NCI-H2196 treated with DMSO at 0.1 percent for 48 hours (cell line): ENCODE measurements around the gene NABP2.
"Not testable (repeated sequence)": the region's sequence is repeated elsewhere in the genome, so short reads cannot be mapped to it uniquely, and the experiment has no call there.

Source experiments
- DNase-seq: peaks from one replicate; lab custom pipeline; 2025; ENCODE audit not compliant: unreplicated experiment; lab: John Stamatoyannopoulos, UW

Gene NABP2

DNA sequence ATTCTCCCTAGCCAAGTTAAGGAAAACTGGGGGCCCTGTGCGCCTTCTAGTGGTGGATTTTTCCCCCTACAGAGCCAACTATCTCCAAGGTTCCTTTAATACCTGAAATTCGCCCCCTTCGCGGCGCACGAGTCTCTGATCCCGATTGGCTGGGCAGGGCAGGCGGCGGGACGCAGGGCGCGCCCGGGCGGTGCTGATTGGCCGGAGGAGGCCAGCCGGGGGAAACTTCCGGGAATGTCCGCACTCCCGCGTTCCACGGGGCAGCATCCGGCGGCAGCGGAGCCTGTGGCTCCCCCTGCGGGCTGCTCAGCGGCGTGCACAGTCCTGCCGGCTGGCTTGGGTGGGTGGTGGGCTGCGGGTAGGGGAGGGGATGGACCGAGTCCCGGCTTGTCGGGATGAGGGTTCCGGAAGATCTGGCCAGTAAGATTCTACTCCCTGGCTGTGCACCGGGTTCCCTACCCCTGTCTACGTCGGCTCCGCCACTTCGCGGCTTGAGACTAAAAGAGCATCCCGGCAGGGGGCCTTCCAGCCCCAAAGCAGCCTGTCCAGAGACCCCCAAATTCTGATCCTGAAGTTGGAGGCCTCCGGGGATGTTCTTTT, at the start of gene NABP2:
NABP2 (plus strand) TSS at position 241 of the 600 bp plus-strand sequence. CDS start 515 bp downstream, outside the sequence.
- peak; percentile 95 for DNase-seq

DNA sequence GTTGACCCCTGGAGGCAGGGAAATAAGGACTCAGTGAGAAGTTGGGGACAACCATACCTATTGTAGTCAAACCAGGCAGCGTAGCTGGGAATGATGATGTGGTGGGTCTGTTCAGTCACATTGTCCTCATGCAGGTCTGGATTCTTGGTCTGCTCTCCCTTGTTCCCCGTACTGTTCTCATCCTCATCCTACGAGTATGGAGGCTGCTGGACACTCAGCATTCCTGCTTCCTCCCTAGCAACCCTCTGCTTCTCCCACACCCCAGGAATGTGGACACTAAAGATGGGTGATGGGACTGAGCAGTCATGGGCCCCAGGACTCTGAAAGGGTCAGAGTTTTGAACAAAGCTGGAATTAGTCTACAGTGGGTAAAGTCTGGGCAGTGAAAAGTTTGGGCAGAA, 45.8 kb upstream of the NABP2 start:
- DNase-seq, result no peak

DNA sequence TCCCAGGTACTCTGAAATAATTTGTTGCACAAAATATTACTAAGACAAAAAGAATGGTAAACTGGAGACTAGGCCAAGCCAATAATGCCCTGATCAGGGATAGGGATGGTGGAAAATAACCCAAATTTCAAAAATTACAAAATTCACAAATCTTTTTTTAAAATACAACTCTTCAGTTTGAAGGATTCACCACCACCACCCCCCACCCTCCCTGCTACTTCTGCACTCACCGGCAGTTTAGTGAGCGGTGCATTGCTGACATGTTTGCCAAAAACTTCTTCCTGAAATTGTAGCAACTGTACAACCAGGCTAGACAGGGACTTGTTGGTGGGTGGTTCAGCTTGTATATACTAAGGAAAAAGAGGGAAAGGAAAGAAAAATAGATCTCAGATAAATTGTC, 37.2 kb upstream of the NABP2 start:
- no peak for DNase-seq

DNA sequence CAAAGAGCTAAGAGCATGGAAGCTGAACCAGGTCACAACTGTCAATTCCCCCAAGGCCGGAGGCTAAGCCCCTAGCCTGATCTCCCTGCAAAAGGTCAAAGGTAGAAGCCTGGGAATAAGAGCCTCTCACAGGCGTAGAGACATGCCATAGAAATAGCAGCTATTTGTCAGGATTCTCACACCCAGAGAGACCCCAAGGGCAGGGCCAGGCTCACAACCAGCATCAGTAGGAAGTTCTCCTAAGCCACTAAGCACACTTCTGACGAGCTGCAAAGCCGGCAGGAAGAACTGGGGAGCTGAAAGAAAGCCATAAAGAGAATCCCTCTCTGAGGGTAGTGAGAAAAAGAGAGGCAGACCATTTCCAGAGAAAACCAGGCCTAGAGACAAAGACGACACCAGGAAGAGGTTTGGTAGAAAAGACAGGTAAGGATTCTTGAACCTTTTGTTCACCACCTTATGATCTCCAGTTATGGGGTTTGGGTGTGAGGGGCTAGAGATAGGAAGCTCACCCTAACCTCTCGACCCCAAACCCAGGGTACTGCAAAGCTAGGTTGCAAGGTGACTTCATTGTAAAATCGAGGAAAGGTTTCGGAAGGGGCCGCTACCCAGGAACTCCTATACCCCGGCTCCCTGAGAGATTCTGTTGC, 35.9 kb upstream of the NABP2 start:
- DNase-seq, result no peak

DNA sequence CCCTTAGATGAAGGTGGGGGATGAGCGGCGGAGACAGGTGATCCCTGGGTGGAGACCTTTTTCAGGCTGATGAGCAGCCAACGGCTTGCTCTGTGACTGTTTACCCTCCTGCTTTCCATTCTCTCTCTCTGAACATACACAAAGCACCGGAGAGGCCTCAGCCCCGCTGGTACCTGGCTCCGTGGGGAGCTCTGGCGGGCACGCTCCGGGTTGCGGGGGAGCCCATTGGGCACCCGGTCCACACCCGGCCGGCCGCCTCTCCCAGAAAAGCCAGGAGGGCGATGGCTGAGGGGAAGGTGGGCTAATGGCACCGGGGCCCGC, 35.4 kb upstream of the NABP2 start:
- no peak for DNase-seq

DNA sequence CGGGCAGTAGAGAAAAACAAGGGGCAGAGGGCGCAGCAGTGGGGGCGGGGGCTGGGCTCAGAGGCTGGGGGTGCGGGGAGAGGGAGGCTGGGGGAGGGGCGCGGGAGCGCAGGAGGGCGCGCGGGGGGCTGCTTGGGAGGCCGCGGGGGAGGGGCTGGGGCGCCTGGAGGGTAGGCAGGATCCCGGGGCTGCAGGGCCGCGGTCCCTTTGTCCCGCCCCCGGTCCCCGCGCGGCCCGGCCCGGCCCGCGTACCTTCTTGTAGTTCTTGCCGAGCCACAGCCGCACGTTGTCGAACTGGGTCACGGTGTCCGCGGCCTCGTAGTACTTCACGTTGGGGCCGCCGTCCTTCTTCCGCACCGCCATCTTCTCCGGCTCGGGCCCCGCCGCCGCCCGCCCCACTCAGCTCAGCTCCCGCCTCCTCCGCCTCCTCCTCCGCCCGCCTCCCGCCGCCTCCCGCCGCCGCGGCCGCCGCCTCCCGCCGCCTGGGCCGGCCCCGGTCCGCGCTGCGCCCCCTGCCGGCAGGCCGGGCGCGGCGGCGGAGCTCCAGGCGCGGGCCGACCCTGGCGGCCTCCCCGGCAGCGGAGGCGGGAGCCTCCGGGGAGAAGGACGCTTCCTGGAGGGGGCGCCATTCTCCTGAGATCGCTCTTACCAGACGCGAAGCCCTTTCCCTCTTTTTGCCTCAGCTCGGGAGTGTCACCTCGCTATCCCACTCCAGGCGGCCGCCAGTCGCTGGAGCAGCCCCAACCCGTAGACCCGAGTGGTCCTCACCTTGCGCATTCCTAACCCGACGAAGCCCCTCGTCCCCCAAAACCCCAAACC, 34.8 kb upstream of the NABP2 start, which contains the start of gene SMARCC2:
SMARCC2 (minus strand) TSS at position 385 of the 819 bp plus-strand sequence; CDS start at position 363, 22 bp downstream.
- peak; percentile 73 for DNase-seq

DNA sequence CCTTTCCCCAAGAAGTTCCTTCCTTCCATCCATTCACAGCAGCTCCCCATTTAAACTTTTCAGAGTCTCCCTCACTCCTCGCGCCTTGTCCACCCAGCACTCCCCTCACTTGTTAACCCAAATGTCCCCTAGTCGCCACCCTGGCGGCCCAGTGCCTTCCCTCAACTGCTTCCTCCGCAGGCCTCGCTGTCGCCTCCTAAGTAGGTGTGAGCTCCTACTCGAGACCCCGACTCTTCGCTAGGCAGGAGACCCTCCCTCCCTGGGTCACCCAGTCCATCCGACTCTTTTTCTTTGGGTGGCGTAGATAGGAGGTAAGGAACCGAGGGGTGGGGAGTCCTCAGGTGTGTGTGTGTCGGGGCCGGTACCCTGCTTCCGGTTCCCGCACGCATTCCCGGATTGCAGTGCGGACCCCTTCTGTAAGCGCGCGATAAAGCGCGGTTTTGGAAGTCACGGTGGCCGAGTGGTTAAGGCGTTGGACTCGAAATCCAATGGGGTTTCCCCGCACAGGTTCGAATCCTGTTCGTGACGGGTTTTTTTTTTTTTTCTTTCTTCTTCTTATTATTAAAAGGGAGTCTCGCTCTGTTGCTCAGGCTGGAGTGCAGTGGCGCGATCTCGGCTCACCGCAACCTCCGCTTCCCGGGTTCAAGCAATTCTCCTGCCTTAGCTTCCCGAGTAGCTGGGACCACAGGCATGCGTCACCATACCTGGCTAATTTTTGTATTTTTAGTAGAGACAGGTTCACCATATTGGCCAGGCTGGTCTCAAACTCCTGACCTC, 34.0 kb upstream of the NABP2 start:
- DNase-seq, result peak; percentile 54

DNA sequence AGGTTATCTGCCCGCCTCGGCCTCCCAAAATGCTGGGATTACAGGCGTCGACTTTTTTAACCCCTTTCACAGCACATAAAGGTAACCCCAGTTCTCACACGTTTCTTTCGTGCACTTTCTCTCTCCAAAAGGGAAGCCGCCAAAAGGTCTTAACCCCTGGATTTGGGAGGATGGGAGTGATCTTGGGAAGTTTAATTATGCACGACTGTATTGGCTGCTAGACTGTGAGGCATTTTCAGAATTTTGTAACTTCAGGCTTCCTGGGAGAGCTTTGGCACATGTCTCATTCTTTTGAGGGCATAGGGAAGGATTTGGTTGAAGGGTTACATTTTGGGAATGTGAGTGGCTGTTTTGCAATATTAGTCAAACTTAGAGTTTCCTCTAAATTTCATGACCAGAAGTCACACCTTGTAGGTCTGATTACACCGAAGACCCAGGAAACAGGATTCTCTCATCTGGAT, 33.4 kb upstream of the NABP2 start:
- no peak for DNase-seq

DNA sequence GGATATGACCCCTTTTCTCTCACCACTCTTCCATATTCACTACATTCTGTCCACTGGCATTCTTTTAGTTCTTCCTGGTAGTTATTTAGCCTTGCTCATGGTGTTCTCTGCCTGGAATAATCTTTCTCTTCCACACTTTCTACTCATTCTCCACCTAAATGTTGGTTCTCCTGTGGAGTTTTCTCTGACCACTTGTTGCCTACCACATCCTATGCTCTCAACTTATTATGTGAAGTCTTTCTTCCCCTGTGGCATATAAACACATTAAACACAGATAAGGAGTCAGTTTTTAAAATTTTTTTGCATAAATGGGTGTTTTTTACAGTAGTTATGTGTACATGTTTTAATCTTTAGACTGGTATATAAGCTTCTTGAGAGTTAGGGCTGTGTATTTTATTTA, 31.6 kb upstream of the NABP2 start:
- no peak for DNase-seq

DNA sequence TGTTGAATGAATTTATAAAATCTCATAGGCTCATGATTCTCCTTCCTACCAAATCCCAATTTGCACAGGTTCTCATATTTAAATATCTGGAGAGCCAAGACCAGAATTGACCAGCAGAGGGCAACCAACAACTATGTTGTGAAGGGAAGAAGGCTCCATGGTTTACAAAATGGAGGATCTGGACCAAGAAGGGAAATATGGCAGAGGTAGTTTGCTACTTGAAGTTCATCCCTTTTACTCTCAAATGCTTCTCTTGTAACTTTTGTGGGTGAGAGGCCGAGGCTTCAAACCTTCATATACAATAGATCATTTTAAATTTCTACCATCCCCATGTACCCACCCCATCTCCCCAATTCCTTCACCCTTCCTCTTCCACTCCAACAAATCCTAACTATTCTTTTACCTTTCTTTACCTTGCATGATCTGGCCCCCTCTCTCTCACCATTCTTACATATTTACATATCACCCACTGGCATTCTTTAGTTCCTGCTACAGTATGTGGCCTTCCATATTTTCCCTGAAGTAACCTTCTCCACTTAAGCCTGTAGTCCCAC, 31.0 kb upstream of the NABP2 start:
- DNase-seq, result peak; percentile 67

DNA sequence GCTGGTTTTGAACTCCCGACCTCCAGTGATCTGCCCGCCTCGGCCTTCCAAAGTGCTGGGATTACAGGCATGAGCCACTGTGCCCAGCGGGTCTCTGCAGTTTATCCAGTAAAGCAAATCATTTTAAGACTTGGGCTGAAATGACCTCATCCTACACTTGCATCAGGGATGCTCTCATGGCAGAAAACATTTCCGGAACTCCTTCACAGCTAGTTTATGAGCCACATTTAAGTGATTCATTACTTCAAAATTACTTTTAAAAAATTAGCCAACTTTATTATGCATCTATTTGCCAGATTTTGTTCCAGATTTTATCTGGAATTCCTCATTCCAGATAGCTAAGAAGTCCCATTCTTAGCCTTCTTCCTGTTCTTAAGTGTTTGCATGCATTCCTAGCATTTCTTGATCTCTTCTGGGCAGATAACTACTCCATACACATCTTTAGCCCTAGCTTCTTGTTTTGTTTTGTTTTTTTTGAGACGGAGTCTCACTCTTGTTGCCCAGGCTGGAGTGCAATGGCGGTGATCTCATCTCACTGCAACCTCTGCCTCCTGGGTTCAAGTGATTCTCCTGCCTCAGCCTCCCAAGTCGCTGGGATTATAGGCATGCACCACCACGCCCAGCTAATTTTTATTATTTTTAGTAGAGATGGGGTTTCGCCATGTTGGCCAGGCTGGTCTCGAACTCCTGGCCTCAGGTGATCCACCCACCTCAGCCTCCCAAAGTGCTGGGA, 27.2 kb upstream of the NABP2 start:
- DNase-seq, result not testable (repeated sequence)

DNA sequence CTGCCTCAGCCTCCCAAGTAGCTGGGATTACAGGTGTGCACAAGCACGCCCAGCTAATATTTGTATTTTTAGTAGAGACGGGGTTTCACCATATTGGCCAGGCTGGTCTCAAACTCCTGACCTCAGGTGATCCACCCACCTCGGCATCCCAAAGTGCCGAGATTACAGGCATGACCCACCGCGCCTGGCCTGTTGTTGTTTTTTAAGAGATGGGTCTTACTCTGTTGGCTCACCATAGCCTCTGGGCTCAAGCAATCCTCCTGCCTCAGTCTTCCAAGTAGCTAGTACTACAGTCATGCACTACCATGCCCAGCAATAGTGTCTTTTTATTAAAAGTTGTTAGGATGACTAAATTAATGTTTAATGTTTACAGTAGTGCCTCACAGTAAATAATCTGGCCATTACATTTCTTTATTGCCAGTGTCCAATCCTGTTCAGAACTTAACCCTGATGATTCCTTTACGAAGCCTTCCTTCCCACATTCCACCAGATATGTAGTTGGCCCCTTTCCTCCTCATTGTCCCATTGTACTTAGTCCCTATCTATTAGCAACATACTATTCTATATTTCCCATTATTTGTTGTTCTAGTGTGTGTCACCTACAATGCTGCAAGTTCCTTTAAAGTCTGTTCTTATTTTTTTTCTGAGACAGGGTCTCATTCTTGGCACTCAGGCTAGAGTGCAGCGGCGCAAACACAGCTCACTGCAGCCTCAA, 26.1 kb upstream of the NABP2 start:
- no peak for DNase-seq

DNA sequence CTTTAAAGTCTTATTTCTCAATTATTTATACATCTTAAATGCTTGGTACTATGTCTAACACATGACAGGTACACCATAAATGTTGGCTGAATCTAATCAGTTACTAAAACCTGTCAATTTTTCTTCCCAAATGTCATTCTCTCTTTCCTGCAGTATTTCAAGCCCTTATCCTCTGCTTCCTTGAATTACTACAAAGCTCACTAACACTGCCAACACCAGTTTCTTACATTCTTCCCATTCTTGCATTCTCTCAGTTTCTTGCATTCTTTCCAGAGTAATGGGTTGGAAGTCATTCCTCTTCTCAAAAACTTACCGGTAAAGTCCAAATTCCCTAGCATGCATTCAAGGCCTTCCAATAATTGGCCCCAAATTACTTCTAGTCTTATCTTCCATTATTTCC, 25.3 kb upstream of the NABP2 start:
- DNase-seq, result no peak

DNA sequence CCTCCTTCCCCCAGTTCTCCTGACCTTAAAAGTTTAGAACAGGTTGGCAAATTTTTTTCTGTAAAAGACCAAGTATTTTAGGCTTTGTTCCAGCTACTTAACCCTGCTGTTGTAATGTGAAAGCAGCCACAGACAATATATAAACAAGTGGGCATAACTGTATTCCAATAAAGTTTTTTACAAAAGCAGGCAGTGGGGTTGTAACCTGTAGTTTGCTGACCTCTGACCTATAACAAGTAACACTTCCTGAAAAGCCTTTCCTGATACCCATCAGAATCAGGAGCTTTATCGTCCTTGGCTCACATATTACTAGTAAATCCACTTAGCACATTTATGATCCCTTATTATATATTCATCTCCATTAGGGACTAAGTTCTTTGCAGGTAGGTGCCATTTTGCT, 21.8 kb upstream of the NABP2 start:
- no peak for DNase-seq

DNA sequence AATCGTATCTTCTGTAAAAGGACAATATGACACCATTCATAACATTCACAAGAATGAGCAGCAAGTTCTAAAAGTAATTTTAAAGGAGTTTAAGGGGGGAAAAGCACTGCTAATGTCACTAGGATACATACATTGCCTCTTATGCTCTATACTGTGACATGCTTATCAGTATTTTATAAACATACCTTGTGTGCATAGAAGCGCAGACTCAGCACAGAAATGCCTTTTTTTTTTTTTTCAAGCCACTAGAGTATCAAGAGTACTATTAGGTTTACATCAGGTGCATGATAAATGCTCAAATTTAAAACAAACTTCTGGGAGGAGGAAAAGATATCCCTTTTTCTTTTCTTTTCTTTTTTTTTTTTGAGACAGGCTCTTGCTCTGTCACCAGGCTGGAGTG, 21.3 kb upstream of the NABP2 start:
- DNase-seq, result no peak

DNA sequence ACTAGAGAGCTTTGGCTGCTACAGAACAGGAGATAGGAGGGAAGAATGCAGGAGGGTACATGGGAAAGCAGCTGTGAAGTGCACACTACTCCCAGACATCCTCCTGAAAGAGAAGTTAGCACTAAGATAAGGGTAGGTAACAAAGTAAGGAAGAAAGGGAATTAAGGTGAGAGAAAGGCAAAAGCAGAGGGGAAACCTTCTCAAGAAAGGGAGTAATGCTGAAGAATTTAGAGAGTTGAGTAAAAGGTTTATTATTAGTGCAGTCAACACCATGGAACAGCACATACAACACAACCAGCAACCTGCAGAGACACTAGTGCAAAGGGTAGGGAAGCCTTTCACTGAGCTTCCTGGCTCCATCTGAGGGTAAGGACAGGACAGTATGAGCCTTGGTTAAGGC, 19.9 kb upstream of the NABP2 start:
- DNase-seq, result no peak

DNA sequence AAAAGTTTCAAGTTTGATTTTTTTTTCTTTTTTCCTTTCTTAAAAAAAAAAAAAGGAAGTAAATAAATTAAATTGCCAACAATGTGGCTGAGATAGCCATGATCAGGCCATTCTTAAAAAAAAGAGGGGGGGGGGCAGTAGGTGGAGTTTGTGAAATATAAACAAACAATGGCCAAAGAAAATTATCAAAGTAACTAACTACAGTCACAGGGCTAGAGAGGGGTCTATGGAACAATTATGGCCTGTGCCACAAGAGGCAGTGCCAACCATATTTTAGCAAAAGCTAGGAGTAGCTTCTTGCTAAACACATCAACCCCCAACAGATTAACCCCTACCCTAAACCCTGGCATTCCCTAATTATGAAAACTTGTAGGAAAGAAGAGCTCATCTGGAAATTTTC, 18.7 kb upstream of the NABP2 start:
- DNase-seq, result no peak

DNA sequence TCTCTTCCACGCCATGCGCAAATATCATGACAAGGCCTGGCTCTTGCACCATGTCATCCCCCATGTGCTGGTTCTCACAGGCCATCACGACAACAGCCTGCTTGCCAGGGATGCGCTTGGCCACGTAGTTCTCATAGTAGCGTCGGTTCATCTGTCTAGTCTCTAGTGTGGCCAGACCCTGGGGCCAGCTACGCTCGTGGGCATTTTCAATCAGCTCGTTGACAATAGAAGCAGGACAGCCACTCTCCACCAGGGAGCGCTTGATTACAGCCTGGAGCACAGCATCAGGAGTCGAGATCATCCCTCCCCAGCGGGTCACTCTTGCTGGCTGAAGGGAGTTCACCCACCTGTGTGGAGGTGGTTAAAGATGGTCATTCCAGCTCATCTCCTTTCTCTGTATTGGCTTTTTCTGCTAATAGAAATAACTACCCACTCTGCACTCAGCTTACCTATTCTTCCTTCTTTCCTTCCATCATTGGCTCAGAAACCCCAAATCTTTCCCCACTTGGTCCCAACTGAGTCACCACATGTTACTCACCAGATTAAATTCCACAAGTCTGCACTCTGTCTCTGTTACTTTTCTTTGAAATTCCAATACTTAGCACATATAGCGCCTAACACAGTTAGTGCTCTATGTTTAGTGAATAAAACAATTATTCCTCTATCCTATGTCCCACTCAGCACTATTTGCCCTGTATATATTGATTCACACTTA, 17.5 kb upstream of the NABP2 start:
- no peak for DNase-seq

DNA sequence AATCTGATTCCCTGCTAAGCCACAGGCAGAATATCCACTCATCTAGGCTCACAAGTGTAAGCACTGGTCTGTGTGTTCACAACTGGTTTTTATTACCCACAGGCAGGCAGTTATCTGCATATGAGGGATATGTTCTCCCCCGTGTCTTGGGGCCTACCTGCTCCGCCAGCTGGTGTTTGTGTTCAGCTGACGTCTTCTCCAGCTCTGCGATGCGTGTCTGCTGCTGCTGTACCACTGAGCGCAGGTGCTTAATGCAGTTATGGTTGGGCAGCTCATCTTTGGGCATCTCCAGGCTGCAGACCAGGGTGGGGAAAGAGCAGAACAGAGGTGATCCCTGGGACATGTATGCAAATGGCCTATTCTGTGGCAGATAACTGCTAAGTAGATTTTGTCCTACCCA, 16.1 kb upstream of the NABP2 start:
- no peak for DNase-seq
